Measurements from ENCODE around the gene C5orf22. TPM values are rescaled to one million over a fixed set of nuclear protein-coding genes. Genes with fewer than 3 reads are reported as not detected.

Gene C5orf22
- total RNA-seq, 2 experiments from 2014 or later, result 9.8 to 12.3 TPM

- peaks cover 33% of the 10 kb centered on the region for H3K27me3 Mint-ChIP-seq
- DNase-seq (peak in 4 of 14 experiments; percentile 16 to 59 (median 46)), ATAC-seq (ENCODE audit: poor library complexity) (no peak)
- Histone ChIP-seq H3K9me3 (ENCODE audit: control insufficient read depth in 1 of 2, insufficient read depth in 1 of 2, low read length in 2 of 2) (no peaks in the 10 kb centered on the region), H3K36me3 (ENCODE audit: insufficient read depth, low read length) (no peaks in the 10 kb centered on the region), H3K4me1 (ENCODE audit: insufficient read depth, low read length) (no peaks in the 10 kb centered on the region), H3K4me3 (ENCODE audit: low read length) (no peak overlapping the region), H3K27ac (ENCODE audit: low read depth in 1 of 2, low read length in 2 of 2) (no peak overlapping the region), H3K27me3 (ENCODE audit: control insufficient read depth in 1 of 2, insufficient read depth in 2 of 2, low read length in 2 of 2) (peaks cover 0 to 5% of the 10 kb centered on the region in 2 experiments)
- ChIA-PET POLR2A (no interaction called here), CTCF (interaction anchor here (0.6 to 1.6 kb wide), 2 partner anchors 17 to 512 kb away, joined by 3 to 4 read pairs; no protein-coding TSS in a partner anchor)
- H3K4me1 Mint-ChIP-seq (ENCODE audit: low read depth), result no peaks in the 10 kb centered on the region
- TF ChIP-seq, protein P1, sequence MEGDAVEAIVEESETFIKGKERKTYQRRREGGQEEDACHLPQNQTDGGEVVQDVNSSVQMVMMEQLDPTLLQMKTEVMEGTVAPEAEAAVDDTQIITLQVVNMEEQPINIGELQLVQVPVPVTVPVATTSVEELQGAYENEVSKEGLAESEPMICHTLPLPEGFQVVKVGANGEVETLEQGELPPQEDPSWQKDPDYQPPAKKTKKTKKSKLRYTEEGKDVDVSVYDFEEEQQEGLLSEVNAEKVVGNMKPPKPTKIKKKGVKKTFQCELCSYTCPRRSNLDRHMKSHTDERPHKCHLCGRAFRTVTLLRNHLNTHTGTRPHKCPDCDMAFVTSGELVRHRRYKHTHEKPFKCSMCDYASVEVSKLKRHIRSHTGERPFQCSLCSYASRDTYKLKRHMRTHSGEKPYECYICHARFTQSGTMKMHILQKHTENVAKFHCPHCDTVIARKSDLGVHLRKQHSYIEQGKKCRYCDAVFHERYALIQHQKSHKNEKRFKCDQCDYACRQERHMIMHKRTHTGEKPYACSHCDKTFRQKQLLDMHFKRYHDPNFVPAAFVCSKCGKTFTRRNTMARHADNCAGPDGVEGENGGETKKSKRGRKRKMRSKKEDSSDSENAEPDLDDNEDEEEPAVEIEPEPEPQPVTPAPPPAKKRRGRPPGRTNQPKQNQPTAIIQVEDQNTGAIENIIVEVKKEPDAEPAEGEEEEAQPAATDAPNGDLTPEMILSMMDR (IDR thresholded peaks at IDR 0.05), result peak; percentile 67
- no peaks in the 10 kb centered on the region for H3K36me3 Mint-ChIP-seq (ENCODE audit: low read depth)
- intact Hi-C loops (cut with DNase I, micrococcal nuclease), result loop anchor here (1.0 to 5.0 kb wide), 4 partner anchors 226 to 512 kb away; no protein-coding TSS in a partner anchor
- no peak overlapping the region for H3K4me3 Mint-ChIP-seq
- no peak overlapping the region for H3K27ac Mint-ChIP-seq
- no peaks in the 10 kb centered on the region for H3K9me3 Mint-ChIP-seq
Observed at GRCh38 chr5:31581498-31582099, 49.5 kb downstream of the C5orf22 start.

DNA sequence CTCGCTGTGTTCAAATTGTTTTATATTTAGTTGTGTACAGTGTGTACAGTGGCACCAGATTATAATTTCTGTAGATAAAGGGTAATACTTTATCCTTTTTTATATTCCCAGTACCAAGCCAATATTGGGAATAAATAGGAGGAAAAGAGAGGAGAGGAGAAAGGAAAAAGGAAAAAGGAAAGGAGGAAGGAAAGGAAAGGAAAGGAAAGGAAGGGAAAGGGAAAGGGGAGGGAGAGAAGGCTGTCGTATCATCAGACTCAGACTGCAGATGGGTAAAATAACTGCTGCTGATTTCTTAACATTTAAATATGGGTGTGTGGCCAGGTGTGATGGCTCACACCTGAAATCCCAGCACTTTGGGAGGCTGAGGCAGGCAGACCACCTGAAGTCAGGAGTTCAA, 51.0 kb downstream of the C5orf22 start:
- H3K36me3 Mint-ChIP-seq (ENCODE audit: low read depth), result no peaks in the 10 kb centered on the region
- no peak overlapping the region for H3K4me3 Mint-ChIP-seq
- intact Hi-C loops (cut with DNase I, micrococcal nuclease), result loop anchor here (5.0 kb wide), 2 partner anchors 224 to 244 kb away; no protein-coding TSS in a partner anchor
- Histone ChIP-seq H3K4me1 (ENCODE audit: insufficient read depth, low read length) (no peaks in the 10 kb centered on the region), H3K9me3 (ENCODE audit: control insufficient read depth in 1 of 2, insufficient read depth in 1 of 2, low read length in 2 of 2) (no peaks in the 10 kb centered on the region), H3K27me3 (ENCODE audit: control insufficient read depth in 1 of 2, insufficient read depth in 2 of 2, low read length in 2 of 2) (peaks cover 0 to 5% of the 10 kb centered on the region in 2 experiments), H3K27ac (ENCODE audit: low read depth in 1 of 2, low read length in 2 of 2) (no peak overlapping the region), H3K36me3 (ENCODE audit: insufficient read depth, low read length) (no peaks in the 10 kb centered on the region), H3K4me3 (ENCODE audit: low read length) (no peak overlapping the region)
- no peaks in the 10 kb centered on the region for H3K4me1 Mint-ChIP-seq (ENCODE audit: low read depth)
- CTCF ChIA-PET, result no interaction called here
- DNase-seq (no peak), ATAC-seq (ENCODE audit: poor library complexity) (no peak)
- POLR2A ChIA-PET, result no interaction called here
- TF ChIP-seq, protein P1 (IDR thresholded peaks at IDR 0.05), result no peak
- H3K27me3 Mint-ChIP-seq, result peaks cover 22% of the 10 kb centered on the region
- H3K9me3 Mint-ChIP-seq, result no peaks in the 10 kb centered on the region
- H3K27ac Mint-ChIP-seq, result no peak overlapping the region

GRCh38 chr5:31585166-31585894, 53.2 kb downstream of the C5orf22 start:
- Histone ChIP-seq H3K27ac (ENCODE audit: low read depth in 1 of 2, low read length in 2 of 2) (no peak overlapping the region), H3K4me3 (ENCODE audit: low read length) (no peak overlapping the region), H3K27me3 (ENCODE audit: control insufficient read depth in 1 of 2, insufficient read depth in 2 of 2, low read length in 2 of 2) (peaks cover 3 to 5% of the 10 kb centered on the region in 2 experiments), H3K4me1 (ENCODE audit: insufficient read depth, low read length) (no peaks in the 10 kb centered on the region), H3K36me3 (ENCODE audit: insufficient read depth, low read length) (no peaks in the 10 kb centered on the region), H3K9me3 (ENCODE audit: control insufficient read depth in 1 of 2, insufficient read depth in 1 of 2, low read length in 2 of 2) (no peaks in the 10 kb centered on the region)
- ChIA-PET POLR2A (no interaction called here), CTCF (no interaction called here)
- intact Hi-C loops (cut with DNase I, micrococcal nuclease), result no loop called here
- no peak for ATAC-seq (ENCODE audit: poor library complexity)
- Mint-ChIP-seq H3K27me3 (peaks cover 22% of the 10 kb centered on the region), H3K27ac (no peak overlapping the region), H3K4me3 (no peak overlapping the region), H3K36me3 (ENCODE audit: low read depth) (no peaks in the 10 kb centered on the region), H3K4me1 (ENCODE audit: low read depth) (no peaks in the 10 kb centered on the region), H3K9me3 (no peaks in the 10 kb centered on the region)
- TF ChIP-seq, protein P1 (IDR thresholded peaks at IDR 0.05), result no peak
- DNase-seq, result no peak

All from CD4-positive, alpha-beta T cell (primary cell).